B cell (primary cell): Measurements from ENCODE around the gene ATAD2B.

Experiments
- EZH2 ChIP-seq: IDR thresholded peaks from 2 replicates; pipeline ENCODE4 v1.6.1; 2012; ENCODE audit warnings: borderline replicate concordance, low read depth, mild to moderate bottlenecking, moderate library complexity, low read length; ENCODE audit not compliant: insufficient read depth, poor library complexity, severe bottlenecking
- TF ChIP-seq, protein P1 (sequence below): fragments of 200-600 bp; IDR thresholded peaks from one replicate; pipeline ENCODE4 v1.8.0; 2022; ENCODE audit warnings: antibody characterized with exemption, mild to moderate bottlenecking

DNA sequence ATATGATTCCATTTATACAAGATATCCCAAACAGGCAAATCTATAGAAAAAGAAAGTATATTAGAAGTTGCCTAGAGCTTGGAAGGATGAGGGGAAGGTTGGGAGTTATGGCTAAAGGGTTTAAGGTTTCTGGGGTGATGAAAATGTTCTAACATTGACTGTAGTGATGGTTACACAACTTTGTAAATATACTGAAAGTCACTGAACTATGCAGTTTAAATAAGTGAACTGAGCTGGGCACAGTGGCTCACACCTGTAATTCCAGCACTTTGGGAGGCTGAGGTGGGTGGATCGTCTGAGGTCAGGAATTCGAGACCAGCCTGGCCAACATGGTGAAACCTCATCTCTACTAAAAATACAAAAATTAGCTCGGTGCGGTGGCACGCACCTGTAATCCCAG, 91.5 kb downstream of the ATAD2B start:
- TF ChIP-seq, protein P1, sequence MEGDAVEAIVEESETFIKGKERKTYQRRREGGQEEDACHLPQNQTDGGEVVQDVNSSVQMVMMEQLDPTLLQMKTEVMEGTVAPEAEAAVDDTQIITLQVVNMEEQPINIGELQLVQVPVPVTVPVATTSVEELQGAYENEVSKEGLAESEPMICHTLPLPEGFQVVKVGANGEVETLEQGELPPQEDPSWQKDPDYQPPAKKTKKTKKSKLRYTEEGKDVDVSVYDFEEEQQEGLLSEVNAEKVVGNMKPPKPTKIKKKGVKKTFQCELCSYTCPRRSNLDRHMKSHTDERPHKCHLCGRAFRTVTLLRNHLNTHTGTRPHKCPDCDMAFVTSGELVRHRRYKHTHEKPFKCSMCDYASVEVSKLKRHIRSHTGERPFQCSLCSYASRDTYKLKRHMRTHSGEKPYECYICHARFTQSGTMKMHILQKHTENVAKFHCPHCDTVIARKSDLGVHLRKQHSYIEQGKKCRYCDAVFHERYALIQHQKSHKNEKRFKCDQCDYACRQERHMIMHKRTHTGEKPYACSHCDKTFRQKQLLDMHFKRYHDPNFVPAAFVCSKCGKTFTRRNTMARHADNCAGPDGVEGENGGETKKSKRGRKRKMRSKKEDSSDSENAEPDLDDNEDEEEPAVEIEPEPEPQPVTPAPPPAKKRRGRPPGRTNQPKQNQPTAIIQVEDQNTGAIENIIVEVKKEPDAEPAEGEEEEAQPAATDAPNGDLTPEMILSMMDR: no peak
- no peak for TF ChIP-seq EZH2
